HG02884 (cell line): Measurements from ENCODE around the gene LYPD6.
A peak's percentile ranks its signal among the peaks of the same experiment; 100 is the strongest.

Experiments used
- ATAC-seq: cut with Tn5 transposase; IDR thresholded peaks from one replicate; pipeline ENCODE4 v1.9.1; 2021; ENCODE audit warnings: mild to moderate bottlenecking, moderate library complexity; ENCODE audit not compliant: unreplicated experiment

Gene LYPD6

DNA sequence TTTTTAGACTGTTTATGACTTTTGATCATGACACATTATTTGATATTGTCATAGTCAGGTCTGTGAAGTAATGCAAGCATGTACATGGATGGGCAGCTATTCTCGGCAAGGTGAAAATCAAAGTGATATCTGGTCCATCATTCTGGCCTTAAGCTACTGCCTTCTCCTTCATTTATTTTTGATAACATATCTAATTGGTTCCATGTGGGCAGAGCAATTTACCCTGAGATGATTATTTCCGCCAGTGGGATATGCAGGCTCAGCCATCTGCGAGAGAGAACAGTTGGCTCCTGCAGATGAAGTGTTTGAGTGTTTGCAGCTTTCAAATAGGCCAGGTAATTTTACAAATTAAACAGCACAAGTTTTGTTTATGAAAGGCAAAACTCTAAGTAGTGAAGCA, 116.4 kb downstream of the LYPD6 start:
- ATAC-seq, result no peak

DNA sequence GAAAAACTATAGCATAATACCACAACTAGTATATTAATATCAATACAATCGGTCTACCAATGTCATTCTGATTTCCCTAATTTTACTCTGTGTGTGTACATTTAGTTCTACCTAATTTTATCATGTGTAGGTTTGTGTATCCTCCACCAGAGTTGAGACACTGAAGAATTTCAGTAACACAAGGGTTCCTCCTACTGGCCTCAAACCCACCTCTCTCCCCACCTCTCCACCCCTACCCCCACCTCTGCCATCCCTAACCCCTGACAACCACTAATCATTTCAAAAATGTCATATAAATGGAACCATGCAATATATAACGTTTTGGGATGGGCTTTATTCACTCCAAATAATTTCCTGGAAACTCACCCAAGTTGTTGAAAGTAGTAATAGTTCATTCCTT, 117.9 kb downstream of the LYPD6 start:
- ATAC-seq, result no peak

DNA sequence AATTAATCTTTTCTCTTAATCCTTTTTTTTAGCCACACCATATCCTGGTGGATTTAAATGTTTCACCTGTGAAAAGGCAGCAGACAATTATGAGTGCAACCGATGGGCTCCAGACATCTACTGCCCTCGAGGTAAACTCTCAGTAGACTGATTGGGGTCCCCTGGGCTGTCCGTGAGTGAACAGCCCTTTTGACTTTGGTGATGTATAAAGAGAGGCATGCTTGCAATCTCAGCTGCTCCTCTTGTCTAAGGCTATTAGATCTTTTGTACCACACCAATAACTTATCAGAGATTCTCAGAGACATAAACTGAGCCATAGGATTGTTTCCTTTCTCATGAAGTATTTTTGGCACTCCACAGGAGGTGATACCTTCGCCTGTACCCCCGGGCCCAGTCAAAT, 118.6 kb downstream of the LYPD6 start:
- ATAC-seq, result no peak

DNA sequence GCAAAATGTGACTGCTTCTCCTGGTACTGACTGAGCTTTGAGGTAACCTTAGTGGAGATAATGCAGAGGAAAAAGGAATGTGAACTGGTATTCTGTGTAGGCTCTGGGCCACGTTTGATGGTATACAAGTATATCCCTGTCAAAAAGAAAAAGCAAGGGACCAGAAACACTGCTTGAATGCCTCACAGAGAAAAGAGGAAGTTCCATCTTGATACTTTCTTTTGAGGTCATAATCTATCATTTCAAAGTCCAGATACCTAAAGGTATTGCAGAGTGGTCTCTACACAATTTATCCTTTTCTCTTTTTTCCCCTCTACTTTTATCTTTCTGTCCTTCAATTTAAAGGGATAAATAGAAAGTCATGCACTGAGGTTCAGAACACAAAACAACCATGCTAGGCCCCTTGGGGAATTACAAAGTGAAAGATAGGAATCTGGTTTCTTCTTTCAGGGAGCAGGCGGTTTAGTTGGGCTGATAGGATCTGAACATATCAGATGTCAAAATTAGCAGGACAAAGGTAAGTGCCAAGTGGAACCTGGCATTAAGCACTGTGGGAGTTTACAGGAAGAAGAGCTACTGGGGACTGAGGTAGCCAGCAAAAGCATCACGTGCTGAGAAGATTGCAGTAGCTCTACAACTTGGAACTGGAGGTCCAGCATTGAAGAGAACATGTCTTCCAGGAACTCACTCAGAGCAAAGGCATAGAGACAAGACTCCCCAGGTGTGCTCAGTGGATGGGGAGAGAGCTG, 121.2 kb downstream of the LYPD6 start:
- peak; percentile 78 for ATAC-seq

DNA sequence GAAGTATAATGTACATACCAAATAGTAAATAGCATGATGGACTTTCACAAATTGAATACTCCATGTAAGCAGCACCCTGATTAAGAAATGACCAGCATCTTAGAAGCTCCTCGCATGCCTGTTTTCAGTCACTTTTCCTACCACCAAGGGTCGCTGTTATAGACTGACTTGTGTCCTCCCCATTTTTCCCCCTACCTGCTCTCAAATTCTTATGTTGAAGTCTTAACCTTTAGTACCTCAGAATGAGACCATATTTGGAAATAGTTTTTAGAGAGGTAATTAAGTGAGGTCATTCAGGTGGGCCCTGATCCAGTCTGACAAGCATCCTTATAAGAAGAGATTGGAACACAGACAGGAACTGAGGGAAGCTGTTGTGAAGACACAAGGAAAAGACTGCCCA, 125.9 kb downstream of the LYPD6 start:
- ATAC-seq, result no peak

DNA sequence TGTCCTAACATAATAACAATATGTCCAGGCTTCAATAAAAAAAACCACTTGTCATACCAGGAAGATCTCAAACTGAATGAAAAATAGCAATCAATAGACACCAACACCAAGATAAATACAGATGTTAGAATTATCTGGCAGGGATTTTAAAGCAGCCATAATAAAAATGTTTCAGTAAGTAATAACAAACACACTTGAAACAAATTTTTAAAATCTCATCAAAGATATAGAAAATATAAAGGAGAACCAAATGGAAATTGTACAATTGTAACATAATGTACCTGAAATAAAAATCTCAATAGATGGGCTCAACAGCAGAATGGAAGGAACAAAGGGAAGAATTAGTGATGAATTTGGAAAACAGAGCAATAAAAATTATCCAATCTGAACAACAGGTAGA, 128.1 kb downstream of the LYPD6 start:
- no peak for ATAC-seq

DNA sequence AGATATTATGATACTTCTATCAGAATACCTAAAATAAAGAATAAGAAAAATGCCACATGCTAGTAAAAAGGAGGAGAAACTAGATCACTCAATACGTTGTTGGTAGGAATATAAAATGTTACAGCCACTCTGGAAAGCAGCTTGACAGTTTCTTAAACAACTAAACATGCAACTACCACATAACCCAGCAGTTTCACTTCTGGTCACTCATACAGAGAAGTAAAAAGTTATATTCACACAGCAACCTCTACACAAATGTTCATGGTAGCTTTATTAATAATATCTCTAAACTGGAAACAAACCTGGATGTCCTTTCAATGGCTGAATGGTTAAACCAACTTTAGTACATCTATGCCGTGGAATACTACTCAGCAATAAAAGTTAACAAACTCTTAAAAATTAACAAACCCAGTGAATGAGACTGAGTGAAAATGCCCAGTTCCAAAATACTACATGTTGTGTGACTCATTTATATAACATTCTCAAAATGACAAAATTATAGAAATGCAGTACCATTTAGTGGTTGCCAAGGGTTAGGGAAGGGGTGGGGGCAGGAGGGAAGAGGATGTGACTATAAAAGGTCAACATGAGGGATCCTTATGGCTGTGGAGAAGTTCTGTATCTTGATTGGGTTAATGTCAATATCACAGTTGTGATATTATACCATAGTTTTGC, 133.1 kb downstream of the LYPD6 start:
- peak; percentile 96 for ATAC-seq

DNA sequence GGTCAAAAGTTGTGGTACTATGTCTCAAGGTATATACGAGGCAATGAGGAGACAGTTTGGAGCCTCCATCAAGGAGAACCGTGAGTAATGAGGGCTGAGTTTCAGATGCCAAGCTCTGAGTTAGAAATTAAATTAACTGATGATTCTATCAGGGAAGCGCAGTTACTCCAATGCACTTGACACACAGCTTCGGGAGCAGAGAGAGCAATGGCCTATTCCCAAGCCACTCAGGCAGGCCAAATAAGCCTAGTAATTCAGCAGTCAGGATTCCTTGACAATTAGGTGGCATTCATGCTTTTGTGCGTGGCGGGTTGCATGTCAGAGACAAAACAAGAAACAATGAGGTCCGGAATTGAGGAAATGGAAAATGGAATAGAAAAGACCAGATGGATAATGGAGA, 134.0 kb downstream of the LYPD6 start:
- ATAC-seq, result no peak

DNA sequence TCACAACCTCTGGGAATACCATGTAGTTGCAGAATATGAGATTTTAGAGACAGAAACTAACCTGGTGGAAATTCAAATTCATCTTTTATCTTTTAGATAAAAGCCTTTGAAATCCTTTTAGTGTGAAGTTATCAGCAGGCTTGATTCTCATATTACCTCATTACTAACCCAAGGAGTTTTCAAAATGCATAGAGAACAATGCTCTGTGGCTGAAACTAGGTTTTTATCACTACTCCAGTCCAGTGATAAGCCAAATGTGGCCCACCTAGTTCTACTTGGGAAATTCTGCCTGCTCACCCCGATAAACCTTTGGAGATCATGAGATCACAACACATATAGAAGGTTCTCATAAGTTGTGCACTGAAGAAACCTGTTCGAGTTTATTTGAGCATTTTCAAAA, 135.5 kb downstream of the LYPD6 start:
- ATAC-seq, result no peak

DNA sequence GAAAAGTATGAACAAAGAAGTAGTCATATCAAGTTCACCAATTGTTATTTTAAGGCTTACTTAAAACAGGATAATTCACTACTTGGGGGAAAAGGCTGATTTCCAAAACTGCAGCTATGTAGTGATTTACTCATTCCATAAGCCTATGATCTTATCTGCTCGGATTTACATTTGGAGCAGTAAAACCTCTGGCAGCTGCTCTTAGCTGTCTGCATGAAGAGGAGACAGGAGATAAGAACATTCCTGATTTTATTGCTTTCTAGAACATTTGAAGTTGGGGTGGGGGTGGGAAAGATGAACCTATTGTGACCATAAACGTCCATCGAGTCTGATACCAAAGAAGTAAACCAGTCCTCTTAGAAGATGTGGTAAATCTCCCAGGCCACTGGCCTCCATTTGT, 136.2 kb downstream of the LYPD6 start:
- no peak for ATAC-seq

DNA sequence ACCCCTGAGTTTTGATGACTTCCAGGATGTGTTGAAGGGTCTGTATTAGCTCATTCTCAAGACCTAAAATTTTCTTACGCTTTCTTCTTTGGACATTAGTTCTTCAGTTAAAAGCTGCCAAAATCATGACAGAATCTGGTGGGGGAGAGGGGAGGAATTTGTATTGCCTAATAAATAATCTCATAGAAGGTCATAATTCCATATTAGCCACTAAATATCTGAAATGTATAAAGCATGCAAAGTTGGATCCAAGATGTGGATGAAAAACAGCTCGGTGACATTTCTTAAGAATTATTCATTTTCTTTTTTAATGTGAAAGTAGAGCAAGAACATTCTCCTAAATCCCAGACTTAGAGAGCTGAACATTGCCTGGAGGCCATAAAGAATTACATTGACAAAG, 137.0 kb downstream of the LYPD6 start:
- ATAC-seq, result no peak

DNA sequence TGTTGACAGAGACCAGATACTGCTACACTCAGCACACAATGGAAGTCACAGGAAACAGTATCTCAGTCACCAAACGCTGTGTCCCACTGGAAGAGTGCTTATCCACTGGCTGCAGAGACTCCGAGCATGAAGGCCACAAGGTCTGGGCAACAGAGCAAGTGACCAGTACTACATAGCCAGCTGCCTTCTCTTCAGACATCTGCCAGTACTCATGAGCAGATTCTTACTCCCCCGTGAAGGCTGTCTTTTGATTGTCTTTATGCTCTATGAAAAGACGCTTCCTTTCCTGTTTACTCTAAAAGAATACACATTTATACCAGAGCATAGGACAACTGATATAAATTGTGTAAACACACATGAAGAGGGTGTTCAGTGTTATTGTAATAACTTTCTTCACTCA, 138.2 kb downstream of the LYPD6 start:
- ATAC-seq, result no peak

DNA sequence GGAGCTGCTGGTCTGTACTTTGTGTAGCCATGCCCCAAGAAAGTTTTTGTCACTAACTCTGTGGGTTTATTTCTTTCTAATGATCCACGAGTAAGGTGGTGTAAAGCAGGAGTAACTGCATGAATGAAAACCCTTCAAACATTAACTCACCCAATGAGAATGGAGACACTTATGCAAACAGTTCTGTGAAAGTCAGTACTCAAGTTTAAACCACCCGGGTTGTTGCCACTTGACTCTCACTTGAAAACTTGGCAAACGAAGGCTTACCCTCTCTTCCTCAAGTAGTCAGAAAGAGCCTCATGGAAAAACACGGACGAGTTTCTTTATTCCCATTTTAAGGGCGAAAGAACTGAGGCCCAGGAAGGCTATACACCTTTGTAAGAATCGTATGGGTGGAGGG, 139.7 kb downstream of the LYPD6 start:
- no peak for ATAC-seq

DNA sequence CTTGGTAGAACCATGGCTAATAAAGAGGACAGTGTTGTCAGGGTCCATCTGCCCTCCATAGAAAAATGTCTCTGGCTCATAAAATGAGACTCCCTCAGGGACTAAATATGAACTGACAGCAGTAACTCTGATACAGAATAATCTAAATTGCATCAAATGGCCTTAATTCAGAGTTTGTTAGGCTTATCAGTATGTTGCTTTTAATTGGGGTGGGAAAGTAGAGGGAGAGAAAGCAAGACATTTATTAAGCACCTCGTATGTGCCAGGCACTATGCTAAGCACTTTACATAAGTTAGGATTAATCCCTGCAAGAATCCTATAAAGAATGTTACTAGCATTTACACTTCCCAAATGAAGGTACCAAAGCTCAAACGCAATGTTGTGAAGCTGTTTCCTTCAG, 142.0 kb downstream of the LYPD6 start:
- ATAC-seq, result no peak

DNA sequence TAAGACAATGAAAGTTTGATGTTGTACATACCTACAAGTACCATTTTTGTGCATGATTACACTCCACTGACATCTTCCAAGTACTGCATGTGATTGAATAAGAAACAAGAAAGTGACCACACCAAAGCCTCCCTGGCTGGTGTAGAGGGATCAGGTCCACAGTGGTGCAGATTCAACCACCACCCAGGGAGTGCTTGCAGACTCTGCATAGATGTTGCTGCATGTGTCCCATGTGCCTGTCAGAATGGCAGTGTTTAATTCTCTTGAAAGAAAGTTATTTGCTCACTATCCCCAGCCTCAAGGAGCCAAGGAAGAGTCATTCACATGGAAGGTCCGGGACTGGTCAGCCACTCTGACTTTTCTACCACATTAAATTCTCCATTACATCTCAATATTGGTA, 142.7 kb downstream of the LYPD6 start:
- ATAC-seq, result no peak

DNA sequence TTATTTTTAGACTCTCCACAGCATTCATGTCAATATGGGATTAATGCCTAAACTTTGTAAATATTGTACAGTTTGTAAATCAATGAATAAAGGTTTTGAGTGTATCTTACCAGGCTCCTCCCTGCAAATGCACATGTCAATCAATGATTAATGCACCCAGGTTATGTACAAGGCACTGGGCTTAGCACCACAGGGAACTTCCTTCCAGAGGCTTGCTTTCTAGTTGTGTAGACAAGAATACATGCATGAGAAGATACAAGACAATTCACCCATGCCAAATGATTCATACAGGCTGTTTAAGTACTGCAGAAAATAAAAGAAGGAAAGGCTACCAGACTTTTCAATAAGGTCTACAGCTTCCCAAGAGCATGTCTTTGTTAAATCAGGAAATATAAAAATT, 143.1 kb downstream of the LYPD6 start:
- no peak for ATAC-seq

DNA sequence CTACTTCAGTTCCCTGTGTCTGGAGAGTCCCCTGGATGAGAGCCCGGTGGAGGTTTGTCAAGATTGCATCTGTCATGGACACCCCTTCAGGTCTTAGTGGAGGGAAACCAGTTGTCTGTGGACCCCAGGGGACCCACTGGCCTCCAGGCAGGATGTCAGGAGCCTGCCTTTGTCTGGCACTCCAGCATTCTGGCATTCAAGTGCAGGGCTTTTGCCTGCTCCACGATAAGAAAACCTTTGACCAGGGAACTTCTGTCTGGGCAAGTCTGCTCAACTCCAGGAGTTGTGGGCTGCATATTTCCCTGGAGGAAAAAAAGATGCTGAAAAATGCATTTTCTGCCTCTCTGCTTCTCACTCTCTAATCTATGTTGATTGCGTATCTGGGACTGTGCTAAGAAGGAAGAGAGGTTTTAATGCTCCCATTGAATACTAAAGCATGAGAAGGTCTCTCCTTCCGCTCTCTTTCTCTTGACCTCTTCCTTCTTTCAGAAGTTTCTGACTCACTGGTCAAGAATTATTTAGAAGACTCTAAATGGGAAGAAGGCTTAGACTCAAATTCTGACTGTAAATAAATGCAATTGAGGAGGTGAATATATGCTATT, 152.7 kb downstream of the LYPD6 start:
- ATAC-seq, result no peak

DNA sequence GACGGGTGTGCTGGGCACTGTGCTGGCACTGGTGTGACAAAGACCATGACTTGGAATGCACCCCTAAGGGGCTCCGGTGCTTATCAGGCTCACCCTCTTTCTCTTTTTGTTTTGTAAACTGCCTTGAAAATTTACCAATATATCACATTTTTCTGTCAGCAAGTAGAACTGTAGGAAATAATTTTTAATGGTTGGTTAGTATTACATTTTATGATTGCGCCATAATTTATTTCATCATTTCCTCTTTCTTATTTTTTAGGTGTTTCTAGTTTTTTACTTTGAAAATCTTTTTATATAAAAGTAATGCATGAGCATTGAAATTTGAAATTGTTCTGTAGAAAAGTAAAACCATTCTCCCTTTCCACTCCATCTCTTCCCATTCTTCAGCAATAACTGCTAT, 156.3 kb downstream of the LYPD6 start:
- no peak for ATAC-seq

DNA sequence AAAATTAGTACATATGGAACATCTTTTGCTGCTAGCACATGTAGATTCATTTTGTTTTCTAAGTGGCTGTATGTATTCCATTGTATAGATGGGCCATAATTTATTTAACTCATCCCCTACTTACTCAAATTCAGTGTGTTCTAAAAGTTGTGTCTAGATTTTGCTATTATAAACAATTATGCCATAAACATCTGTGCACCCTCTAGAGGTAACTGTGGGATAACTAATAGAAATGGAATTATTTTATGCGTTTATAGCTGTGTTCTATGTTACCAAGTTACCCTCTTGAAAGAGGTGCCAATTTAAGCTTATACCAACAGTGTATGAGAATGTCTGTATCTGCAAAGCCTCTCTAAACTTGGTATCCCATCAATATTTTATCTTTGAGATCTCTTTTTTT, 156.8 kb downstream of the LYPD6 start:
- no peak for ATAC-seq

DNA sequence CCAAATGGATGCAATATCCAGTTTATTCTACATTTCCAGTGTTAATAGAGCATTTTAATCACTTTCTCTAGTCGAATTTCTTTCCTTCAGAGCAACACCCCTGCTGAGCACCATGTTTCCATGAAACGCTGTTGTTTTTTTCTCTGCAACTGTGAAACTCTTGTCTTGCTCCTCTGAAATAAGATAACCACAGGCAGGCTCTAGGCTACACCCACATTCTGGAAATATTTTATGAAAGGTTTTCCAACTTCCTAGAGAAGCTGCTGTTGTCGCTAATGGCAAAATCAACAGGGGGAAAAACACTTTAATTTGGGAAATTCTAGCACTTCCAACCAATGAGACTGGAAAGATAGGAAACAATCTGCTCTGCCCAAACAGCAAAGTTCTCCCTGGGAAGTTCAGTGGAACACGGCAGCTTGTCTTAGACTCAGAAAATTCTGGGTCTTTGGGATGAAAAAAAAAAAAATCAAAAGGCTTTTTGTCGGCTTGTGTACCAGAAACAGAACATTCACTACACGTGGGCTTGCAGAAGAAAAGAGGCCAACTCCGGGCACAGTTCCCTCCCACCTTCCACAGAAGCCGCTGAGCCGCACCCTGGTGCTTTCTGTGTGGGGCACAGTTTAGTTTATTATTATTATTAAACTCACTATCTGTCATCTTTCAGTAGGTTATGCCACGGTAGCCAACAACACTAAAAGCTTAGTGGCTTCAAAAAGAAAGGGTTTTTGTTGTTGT, 158.5 kb downstream of the LYPD6 start:
- ATAC-seq, result no peak

DNA sequence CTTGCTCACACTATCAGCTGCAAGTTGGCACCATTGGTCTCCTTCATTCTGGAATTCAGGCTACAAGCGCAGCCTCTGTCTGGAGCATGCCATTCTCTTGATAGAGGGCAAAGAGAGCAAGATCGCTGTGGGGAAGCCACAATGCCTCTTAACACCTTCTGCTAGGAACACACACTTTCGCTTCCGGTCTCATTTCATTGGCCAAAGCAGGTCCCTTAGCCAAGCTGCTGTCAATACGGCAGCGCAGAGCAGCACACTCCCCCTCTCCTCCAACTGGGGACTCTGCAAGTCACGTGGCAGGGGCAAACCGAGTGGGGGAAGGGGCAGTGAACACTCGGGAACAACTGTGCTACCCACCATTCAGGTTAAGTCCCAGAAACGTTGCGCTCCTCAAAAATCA, 159.1 kb downstream of the LYPD6 start:
- ATAC-seq, result no peak

DNA sequence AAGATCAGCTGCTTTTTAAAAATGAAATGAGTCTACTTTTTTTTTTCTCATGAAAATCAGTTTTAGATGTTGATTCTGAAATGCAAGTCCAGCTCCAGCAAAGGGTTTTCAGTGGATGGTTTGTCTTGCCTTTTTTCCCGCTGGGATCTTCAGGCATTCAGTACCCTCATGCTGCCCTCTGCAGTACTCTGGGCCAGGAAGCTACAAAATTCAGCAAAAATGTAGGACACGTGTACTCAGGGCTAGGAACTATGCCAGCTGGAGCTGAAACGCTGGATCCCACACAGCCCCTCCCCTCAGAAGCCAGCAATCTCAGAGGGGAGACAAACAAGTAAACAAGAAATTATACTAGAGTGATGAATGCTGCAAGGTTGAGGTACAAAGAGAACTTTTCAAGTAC, 159.9 kb downstream of the LYPD6 start:
- no peak for ATAC-seq
